Spleen (tissue), 7 donors: ENCODE data around the gene ANO4.

Experiments used
- CTCF ChIP-seq, 11 experiments: fragments of 200-600 bp in 7 of 11; fragments of 450-650 bp in 4 of 11; sonication (generic) in 4 of 11; IDR thresholded peaks in 8 of 11; conservative IDR thresholded peaks in 3 of 11; 1 replicate in 7 of 11; 2 replicates in 4 of 11; pipeline versions ENCODE4 v1.4.0 to v1.8.0; 2016 to 2021; ENCODE audit warnings: antibody characterized with exemption in 11 of 11, inconsistent platforms in 4 of 11, mild to moderate bottlenecking in 1 of 11
- POLR2A ChIP-seq, 3 donors: fragments of 450-650 bp; IDR thresholded peaks; one replicate each; pipeline ENCODE4 v1.5.1; 2017; ENCODE audit warnings: antibody characterized with exemption in 3 of 3, mild to moderate bottlenecking in 1 of 3
- POLR2AphosphoS5 ChIP-seq, 3 donors: sonication (generic); formaldehyde crosslinking; IDR thresholded peaks; one replicate each; pipeline ENCODE4 v1.5.1; 2017; ENCODE audit warnings: antibody characterized with exemption in 3 of 3
- donor health status: DM: no; HTN: no; CAD: no; lungs with moderate emphysema.
- donor health status: DM: no; HTN: no; CAD: no.
- donor health status: DM: no; HTN: no; CAD: no.

- TF ChIP-seq CTCF (IDR thresholded peaks at IDR 0.05 in 8 of 11, conservative IDR thresholded peaks at IDR 0.05 in 3 of 11) (no peak), POLR2A (IDR thresholded peaks at IDR 0.05) (no peak), POLR2AphosphoS5 (IDR thresholded peaks at IDR 0.05) (no peak)
Measured at GRCh38 chr12:100857971-100858370, 63.4 kb downstream of the ANO4 start.
